Skeletal muscle satellite cell (primary cell): ENCODE measurements around the gene GSTA4.

Experiments used
- H3K27me3 ChIP-seq: 2 replicates; pipeline ENCODE4 v1.7.0; 2013; ENCODE audit warnings: low read length; ENCODE audit not compliant: control insufficient read depth, insufficient read depth
- H3K36me3 ChIP-seq: 2 replicates; pipeline ENCODE4 v1.7.0; 2013; ENCODE audit warnings: mild to moderate bottlenecking, control low read depth, low read length; ENCODE audit not compliant: insufficient read depth
- H3K4me1 ChIP-seq: 2 replicates; pipeline ENCODE4 v1.7.0; 2013; ENCODE audit warnings: low read length; ENCODE audit not compliant: control insufficient read depth, insufficient read depth
- H3K4me2 ChIP-seq: 2 replicates; pipeline ENCODE4 v1.7.0; 2013; ENCODE audit warnings: mild to moderate bottlenecking, low read length
- H3K4me3 ChIP-seq: 2 replicates; pipeline ENCODE4 v1.7.0; 2013; ENCODE audit warnings: low read length
- H3K9ac ChIP-seq: 2 replicates; pipeline ENCODE4 v1.7.0; 2013; ENCODE audit warnings: mild to moderate bottlenecking, low read depth, low read length, moderate library complexity
- H3K9me3 ChIP-seq: replicated peaks from 2 replicates; pipeline ENCODE4 v1.7.0; 2013; ENCODE audit warnings: mild to moderate bottlenecking, control low read depth, low read length

GSTA4 gene

DNA sequence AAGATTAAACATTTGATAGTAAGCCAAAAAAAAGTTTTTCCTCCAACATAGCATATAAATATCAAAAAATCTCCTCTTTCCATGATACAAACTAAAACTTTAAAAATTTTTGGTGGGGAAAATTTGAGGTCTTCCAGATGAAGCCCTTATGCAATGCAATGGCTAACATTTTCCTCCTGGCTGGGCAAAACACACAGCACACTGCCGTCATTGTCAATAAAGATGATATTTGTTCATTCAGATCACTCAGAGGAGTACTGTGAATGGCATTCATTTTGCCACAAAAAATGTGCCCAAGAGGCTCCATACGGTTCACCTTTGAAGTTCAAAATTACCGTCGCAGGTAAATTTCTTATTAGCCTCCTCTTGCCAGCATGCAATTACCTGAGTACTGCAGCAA is 36.2 kb upstream of the GSTA4 start:
- peaks cover 58% of the 10 kb centered on the region for H3K36me3 ChIP-seq
- no peak overlapping the region for H3K4me2 ChIP-seq

DNA sequence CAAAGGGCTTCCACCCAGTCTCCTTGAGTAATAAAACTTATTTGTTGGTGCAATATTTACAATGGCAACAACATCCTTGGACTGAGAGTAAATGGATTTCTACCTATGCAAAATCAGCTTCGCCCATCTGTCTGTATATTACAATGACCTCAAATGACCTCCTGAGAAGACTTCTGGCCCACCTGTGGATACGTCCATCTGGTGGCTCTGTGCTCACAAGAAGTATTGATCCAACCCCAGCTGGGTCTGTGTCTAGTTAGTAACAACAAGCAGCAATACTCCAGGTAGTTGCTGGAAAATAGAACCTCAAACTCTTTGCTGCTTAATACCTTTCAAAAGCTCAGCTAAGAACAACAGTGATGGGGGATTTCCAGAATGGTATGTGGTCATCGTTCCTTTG is 34.7 kb upstream of the GSTA4 start:
- Histone ChIP-seq H3K9ac (no peak overlapping the region), H3K4me3 (no peak overlapping the region), H3K4me2 (no peak overlapping the region), H3K9me3 (no peaks in the 10 kb centered on the region), H3K36me3 (peaks cover 61% of the 10 kb centered on the region), H3K4me1 (peaks cover 17% of the 10 kb centered on the region), H3K27me3 (no peaks in the 10 kb centered on the region)

More for the DNA sequence above, 36.2 kb upstream of the GSTA4 start:
- no peak overlapping the region for H3K9ac ChIP-seq
- H3K9me3 ChIP-seq: no peaks in the 10 kb centered on the region
- no peaks in the 10 kb centered on the region for H3K27me3 ChIP-seq
- no peak overlapping the region for H3K4me3 ChIP-seq
- H3K4me1 ChIP-seq: peaks cover 27% of the 10 kb centered on the region

DNA sequence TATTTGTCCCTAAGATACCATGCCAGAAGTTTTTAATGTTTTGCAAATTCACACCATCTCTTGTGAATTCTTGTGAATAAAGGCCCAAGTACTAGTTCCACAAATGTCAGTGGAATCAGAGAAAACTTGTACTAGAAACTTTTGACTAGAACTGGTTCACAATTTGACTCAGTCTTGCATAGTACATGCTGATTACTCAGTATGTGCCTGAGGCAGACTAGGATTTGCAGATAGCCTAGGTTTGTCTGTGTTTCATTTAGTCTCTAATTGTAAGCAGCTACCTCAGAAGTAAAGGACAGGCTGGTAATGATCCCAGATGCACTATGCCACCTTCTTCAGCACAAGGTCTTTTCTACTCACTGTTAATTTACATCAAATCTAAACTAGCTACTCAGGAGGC is 34.2 kb upstream of the GSTA4 start:
- no peak overlapping the region for H3K4me3 ChIP-seq
- H3K4me1 ChIP-seq: peaks cover 17% of the 10 kb centered on the region
- no peaks in the 10 kb centered on the region for H3K27me3 ChIP-seq
- H3K9ac ChIP-seq: no peak overlapping the region
- H3K36me3 ChIP-seq: peaks cover 58% of the 10 kb centered on the region
- no peaks in the 10 kb centered on the region for H3K9me3 ChIP-seq
- H3K4me2 ChIP-seq: no peak overlapping the region

DNA sequence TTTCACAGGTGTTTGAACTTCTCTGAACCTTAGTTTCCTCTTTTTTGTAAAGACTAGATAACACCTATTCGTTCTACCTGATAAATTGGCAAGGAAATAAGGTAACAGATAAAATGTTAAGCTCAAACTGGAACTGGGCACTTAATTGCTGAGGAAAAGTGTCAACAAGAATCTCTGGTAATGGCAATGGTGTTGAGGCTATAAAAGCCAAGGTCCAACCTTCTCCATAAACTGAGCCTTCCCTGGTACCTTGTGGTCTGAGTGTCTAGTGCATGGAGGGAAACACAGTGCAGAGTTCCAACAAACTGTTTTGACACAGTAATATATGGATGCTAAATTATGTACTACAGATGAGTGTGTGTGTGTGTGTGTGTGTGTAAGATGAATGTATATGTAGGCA is 33.4 kb upstream of the GSTA4 start:
- Histone ChIP-seq H3K36me3 (peaks cover 58% of the 10 kb centered on the region), H3K27me3 (no peaks in the 10 kb centered on the region), H3K4me3 (no peak overlapping the region), H3K9me3 (no peaks in the 10 kb centered on the region), H3K4me1 (peaks cover 9% of the 10 kb centered on the region), H3K9ac (no peak overlapping the region), H3K4me2 (no peak overlapping the region)

DNA sequence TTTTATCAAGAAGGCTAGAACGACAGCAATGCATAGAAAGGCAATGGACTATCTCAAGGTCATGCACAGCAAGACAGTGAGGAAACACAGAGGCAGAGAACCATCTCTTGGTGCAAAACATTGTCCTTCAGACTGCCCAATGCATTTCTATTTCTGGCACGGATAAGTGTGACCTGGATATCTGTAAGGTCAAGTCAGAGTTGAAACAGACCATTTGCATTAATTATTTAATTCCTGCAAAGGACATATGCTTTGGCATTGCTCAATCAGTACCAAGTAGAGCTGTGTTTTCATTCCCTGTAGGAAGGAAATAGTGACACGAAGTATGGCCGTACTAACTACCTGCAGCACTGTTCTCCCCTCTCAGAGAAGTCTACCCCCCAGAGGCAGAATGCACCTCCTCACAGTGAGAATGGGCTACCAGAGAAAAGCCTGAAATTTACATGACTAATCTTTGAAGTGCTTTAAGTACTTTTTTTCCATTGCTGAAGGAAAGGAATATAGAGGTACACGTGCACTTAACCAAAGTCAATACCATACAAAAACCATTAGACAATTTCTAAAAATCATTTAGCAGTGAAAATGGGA is 32.1 kb upstream of the GSTA4 start:
- no peak overlapping the region for H3K9ac ChIP-seq
- H3K4me3 ChIP-seq: no peak overlapping the region
- peaks cover 58% of the 10 kb centered on the region for H3K36me3 ChIP-seq
- no peak overlapping the region for H3K4me2 ChIP-seq
- no peaks in the 10 kb centered on the region for H3K4me1 ChIP-seq
- H3K27me3 ChIP-seq: no peaks in the 10 kb centered on the region
- H3K9me3 ChIP-seq: no peaks in the 10 kb centered on the region

DNA sequence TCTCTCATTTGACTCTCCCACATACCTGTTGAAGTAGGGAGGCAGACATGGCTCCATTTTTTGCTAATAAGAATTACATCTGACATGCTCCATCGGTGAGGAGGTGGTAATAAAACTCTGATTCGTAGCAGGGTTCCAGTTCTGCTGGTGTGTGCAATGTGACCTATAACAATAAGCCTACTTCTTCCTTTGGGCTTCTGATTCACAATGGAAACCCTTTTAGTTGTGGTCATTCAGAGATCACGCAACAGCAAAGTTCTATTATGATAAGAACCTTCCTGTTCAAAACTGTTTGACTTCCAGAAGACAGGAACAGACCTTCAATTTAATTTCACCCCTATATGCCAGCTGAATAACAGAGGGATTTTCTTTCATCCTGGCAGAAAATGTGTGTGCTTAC is 31.4 kb upstream of the GSTA4 start:
- Histone ChIP-seq H3K9ac (no peak overlapping the region), H3K36me3 (peaks cover 55% of the 10 kb centered on the region), H3K4me3 (no peak overlapping the region), H3K27me3 (no peaks in the 10 kb centered on the region), H3K4me1 (no peaks in the 10 kb centered on the region), H3K4me2 (no peak overlapping the region), H3K9me3 (no peaks in the 10 kb centered on the region)

DNA sequence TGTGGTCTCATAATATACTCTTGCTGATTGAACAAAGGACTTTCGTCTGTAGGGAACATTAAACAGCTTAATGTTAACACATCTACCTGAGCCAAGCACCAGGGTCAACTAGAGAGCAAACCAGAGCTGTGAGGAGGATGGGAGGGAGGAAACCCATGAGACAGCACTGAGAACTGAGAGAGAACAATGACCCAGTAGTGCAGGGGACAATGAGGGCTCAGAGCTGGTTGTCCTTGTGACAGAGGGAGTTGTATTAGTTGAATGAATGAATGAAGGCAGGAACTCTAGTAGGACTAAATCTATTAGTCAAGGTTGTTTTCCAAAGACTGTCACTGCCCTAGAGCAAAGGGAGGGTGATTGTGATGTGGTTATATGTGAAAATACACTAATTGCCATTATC is 28.2 kb upstream of the GSTA4 start:
- Histone ChIP-seq H3K9me3 (no peaks in the 10 kb centered on the region), H3K27me3 (no peaks in the 10 kb centered on the region), H3K36me3 (peaks cover 35% of the 10 kb centered on the region), H3K4me1 (no peaks in the 10 kb centered on the region), H3K4me2 (no peak overlapping the region), H3K9ac (no peak overlapping the region), H3K4me3 (no peak overlapping the region)

DNA sequence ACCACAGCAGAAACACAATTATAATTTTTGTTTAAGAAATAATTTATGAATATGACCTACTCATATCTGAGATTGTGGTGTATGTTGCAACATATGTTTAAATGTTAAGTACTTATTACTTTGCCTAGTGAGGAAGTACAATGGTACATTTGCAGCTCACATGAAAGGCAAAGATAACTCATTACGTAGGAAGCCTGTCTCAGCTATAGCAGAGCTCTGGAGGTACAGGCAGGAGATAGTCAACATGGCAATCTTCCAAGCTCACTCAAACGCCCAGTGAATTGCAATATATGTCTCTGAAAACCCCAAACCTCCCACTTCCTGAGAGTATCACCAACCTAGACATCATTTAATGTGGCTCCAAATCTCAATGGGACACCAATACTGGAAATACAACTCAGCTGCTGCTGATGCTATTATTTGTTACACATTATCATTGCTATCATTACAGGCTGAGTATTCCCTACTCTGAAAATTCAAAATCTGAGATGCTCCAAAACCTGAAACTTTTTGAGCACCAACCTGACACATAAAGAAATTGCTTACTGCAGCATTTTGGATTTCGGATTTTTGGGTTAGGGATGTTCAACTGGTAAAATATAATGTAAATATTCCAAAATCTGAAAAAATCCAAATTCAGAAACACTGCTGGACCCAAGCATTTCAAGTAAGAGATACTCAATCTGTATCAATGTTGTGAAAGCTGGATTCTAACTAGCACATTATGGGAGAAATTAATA is 25.1 kb upstream of the GSTA4 start:
- H3K9me3 ChIP-seq: no peaks in the 10 kb centered on the region
- H3K4me3 ChIP-seq: no peak overlapping the region
- no peaks in the 10 kb centered on the region for H3K4me1 ChIP-seq
- no peak overlapping the region for H3K4me2 ChIP-seq
- H3K9ac ChIP-seq: no peak overlapping the region
- no peaks in the 10 kb centered on the region for H3K27me3 ChIP-seq
- H3K36me3 ChIP-seq: peaks cover 32% of the 10 kb centered on the region

DNA sequence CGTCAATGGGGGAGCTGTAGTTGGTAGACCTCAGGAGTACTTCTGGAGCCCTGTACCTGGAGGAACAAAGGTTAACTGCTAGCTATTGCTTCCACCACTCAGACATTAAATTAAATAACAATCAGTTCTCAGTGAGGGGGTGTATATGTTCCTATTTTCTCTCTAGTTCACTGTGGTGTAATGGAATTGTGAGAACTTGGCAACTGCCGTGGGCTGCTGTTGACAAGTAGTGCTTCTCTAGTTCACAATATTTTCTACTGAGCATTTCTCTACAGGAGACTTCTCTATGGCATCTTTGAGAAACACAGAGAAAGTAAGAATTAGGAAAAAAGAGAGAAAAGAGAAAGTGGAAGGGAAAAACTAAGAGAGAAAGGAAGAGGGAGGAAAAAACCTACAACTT is 23.4 kb upstream of the GSTA4 start:
- Histone ChIP-seq H3K4me1 (no peaks in the 10 kb centered on the region), H3K36me3 (peaks cover 43% of the 10 kb centered on the region), H3K27me3 (no peaks in the 10 kb centered on the region), H3K4me2 (no peak overlapping the region), H3K9ac (no peak overlapping the region), H3K9me3 (no peaks in the 10 kb centered on the region), H3K4me3 (no peak overlapping the region)

DNA sequence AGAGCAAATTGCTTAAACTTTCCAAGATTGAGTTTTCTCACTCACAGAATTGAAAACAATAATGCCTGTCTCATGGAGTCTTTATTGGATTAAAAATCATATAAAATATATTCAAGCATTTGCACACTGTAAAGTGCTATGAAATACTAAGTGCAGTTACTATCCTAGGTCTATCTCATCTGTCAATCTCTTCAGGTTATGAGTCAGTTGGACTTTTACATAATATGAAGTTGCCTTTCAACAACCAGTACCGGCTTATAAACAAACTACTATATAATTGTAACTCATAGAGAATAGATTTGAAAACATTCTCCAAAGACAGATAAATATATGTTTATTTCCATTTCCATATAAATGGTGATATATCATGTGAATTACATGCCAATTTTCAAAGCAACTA is 20.4 kb upstream of the GSTA4 start:
- Histone ChIP-seq H3K27me3 (no peaks in the 10 kb centered on the region), H3K4me2 (no peak overlapping the region)

DNA sequence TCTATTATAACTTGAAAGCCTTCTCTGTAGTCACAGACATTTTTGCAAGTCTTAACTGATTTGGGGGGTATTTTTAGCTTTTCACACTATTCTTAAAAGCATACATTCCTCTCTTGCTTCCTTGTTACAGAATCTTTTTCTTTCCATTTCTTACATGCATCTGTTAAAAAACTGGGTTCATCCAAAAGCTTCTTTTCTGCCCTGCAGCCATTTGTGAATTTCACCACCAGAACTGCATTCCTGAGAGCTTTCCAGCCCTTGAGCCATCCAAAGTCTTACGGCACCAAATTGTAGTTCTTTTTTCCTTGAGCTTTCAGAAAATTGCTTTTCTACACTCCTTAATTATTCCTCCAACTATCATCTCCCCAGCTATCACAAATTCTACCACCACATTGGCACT is 19.7 kb upstream of the GSTA4 start:
- H3K4me1 ChIP-seq: no peaks in the 10 kb centered on the region
- H3K4me3 ChIP-seq: no peak overlapping the region
- H3K27me3 ChIP-seq: no peaks in the 10 kb centered on the region
- peaks cover 78% of the 10 kb centered on the region for H3K36me3 ChIP-seq
- H3K9ac ChIP-seq: no peak overlapping the region
- H3K4me2 ChIP-seq: no peak overlapping the region
- no peaks in the 10 kb centered on the region for H3K9me3 ChIP-seq

More for the DNA sequence above, 20.4 kb upstream of the GSTA4 start:
- no peaks in the 10 kb centered on the region for H3K4me1 ChIP-seq
- H3K4me3 ChIP-seq: no peak overlapping the region
- H3K36me3 ChIP-seq: peaks cover 71% of the 10 kb centered on the region
- H3K9me3 ChIP-seq: no peaks in the 10 kb centered on the region
- no peak overlapping the region for H3K9ac ChIP-seq

DNA sequence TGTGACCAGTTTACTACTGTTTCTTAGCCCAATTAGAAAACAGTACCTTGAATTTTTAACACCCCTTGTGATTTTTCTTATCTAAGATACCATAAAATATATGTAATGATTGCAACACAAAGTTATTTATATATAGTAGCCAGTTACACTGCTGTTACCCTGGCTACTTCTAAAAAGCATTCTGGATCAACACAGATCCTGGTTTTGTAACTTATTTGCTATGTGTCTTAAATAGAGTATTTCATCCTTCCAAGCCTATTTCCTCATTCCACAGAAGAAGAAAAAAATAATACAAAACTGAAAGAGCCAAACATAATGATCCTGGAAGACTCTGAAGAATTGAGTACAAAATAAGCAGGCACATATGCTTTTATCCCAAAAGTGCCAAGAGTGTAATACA is 19.0 kb upstream of the GSTA4 start:
- Histone ChIP-seq H3K9ac (no peak overlapping the region), H3K27me3 (no peaks in the 10 kb centered on the region), H3K4me2 (no peak overlapping the region), H3K4me1 (no peaks in the 10 kb centered on the region), H3K36me3 (peaks cover 82% of the 10 kb centered on the region), H3K4me3 (no peak overlapping the region), H3K9me3 (no peaks in the 10 kb centered on the region)
